ENCODE results near the gene MISFA.

DNA sequence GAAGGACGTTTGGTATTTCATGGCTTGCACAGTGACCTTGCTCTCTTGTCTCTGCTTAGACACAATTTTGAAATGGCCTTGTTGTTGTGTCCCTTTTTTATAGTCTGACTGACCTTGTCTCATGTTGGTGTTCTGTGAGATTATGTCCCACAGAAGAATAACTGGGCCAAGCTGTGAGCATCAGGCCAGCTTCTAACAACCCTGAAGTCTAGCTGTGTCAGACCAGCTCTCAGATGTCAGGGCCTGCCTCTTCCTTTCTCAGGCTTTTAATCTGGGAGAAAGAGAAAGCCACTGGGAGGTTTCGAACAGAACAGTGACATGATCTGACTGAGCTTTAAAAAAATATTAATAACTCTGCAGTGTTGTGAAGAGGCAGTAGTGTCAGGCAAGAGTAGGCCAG lies 9.0 kb upstream of the MISFA start:
- TF ChIP-seq, protein P1, sequence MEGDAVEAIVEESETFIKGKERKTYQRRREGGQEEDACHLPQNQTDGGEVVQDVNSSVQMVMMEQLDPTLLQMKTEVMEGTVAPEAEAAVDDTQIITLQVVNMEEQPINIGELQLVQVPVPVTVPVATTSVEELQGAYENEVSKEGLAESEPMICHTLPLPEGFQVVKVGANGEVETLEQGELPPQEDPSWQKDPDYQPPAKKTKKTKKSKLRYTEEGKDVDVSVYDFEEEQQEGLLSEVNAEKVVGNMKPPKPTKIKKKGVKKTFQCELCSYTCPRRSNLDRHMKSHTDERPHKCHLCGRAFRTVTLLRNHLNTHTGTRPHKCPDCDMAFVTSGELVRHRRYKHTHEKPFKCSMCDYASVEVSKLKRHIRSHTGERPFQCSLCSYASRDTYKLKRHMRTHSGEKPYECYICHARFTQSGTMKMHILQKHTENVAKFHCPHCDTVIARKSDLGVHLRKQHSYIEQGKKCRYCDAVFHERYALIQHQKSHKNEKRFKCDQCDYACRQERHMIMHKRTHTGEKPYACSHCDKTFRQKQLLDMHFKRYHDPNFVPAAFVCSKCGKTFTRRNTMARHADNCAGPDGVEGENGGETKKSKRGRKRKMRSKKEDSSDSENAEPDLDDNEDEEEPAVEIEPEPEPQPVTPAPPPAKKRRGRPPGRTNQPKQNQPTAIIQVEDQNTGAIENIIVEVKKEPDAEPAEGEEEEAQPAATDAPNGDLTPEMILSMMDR (conservative IDR thresholded peaks at IDR 0.05; ENCODE audit: low read depth, low read length) = no peak
- TF ChIP-seq POLR2A (IDR thresholded peaks at IDR 0.05; ENCODE audit: low read depth, low read length) = no peak
- TF ChIP-seq CEBPB (IDR thresholded peaks at IDR 0.05; ENCODE audit: low read depth, low read length) = no peak
- TF ChIP-seq USF2 (IDR thresholded peaks at IDR 0.05; ENCODE audit: low read depth, low read length) = no peak
